SHP77 treated with DMSO at 0.1 percent for 48 hours (cell line): ENCODE measurements around the gene KNG1.
"Not testable (repeated sequence)": the region's sequence is repeated elsewhere in the genome, so short reads cannot be mapped to it uniquely, and the experiment has no call there.

ENCODE experiments used
- DNase-seq: peaks from one replicate; lab custom pipeline; 2025; lab: John Stamatoyannopoulos, UW

Gene KNG1

DNA sequence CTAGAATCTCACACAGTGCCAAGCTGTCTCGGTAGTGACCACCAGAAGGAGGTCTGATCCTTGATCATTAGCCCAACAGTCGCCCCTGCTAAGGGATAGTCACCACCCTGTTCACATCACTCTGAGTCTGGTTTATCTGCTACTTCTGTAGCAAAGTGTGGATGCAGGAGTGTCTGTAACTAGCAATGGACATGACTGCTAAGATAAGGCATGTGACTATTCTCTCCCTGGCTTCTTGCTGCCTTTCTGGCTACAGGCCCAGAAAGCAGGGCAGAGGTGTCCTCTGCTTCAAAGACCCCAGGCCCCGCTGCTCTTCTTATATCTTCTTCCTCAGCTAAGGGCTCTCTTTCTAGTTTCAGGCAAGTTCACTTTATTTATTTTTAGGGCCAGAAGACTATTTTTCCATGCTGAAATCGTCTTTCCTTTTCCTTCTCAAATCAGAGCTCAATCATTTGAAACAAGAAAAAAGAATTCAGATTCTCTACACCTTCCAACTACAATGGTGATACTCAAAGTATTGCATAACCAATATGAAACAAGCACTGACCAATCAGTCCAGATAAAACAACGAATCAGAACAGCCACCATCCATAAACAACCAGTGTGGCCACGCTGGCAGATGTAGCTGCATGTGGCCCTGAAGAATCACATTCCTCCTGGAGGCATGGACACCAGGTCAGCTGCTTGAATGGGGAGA, 8.0 kb upstream of the KNG1 start:
- no peak for DNase-seq

DNA sequence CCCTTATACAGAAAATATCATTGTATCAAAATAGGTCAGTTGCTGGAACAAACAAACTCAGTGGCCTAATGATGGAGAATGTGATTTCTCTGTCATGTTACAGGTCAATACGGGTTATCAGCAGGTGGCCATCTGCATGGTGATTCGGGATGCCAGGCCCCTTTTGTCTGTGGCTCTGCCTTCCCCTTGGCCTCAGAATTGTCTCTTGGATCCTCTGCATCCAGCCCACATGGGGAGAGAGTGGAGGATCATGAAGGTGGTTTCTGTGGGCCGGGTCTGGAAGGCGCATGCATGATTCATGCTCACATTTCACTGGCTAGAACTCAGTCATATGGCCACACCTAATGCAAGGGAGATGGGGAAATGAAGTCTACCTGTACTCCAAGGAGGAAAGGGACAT, 6.5 kb upstream of the KNG1 start:
- not testable (repeated sequence) for DNase-seq

DNA sequence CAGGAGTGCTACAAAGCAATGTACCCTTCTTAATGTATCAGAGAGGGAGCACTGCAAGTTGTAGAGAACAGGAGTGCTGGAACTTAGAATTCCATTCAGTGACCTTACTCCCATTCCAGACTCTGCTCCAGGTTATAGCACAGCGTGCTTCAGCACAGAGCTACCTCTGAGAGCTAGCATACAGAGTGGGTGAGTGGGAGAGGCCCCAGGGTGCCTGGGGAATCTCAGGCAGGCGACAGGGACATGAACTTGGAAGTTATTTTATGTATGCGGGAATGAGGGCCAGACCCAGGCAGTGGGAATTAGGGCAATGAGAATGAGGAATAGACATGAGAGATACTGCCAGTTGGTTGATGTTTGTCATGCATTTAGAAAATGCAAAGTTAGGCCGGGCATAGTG, 3.7 kb upstream of the KNG1 start:
- DNase-seq = no peak

- no peak for DNase-seq
Measured at GRCh38 chr3:186719945-186720739, 3.0 kb downstream of the KNG1 start.

GRCh38 chr3:186722457-186722856, 5.3 kb downstream of the KNG1 start:
- DNase-seq = no peak

DNA sequence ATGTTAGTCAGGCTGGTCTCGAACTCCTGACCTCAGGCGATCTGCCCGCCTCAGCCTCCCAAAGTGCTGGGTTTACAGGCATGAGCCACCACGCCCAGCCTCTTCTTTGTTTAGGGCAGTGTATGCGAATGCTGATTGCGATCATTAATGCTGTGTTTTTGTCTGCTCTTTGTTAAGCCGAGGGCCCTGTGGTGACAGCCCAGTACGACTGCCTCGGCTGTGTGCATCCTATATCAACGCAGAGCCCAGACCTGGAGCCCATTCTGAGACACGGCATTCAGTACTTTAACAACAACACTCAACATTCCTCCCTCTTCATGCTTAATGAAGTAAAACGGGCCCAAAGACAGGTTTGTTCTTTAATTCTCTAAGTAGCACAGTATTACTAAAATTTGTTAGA, 7.8 kb downstream of the KNG1 start:
- no peak for DNase-seq

- DNase-seq = no peak
Measured at GRCh38 chr3:186732169-186732766, 15.1 kb downstream of the KNG1 start.

DNA sequence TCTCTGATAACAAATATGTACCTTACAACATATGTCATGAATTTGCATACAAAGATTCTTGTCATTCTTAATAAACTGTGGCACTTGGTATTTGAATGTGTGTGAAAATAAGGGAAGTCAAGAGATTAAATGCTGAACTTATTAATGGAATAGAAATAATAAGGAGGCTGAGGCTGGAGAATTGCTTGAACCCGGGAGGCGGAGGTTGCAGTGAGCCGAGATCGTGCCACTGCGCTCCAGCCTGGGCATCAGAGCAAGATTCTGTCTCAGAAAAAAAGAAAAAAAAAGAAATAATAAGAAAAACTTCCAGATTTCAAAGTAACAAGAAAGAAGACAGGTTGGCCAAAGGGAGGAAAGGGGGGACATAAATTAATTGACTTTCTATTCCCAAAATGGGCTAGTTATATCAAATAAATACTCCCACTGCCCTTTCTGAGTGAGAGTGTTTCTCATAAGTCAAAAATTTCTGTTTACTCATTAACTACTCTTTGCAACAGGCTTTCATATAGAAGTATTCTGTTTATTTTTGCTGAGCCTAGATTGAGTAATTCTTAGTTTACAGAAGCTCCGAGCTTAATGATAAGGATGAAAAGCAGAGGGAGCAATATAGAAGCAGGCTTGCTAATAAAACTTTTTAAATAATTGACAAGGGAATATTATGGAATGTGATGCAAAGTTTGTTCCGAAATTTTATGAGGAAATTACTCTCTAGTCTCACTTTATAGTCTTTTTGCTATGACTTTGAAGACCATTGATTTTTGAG, 25.6 kb downstream of the KNG1 start:
- no peak for DNase-seq

GRCh38 chr3:186743666-186744065, 26.5 kb downstream of the KNG1 start:
- DNase-seq = no peak

GRCh38 chr3:186746008-186746407, 28.8 kb downstream of the KNG1 start:
- no peak for DNase-seq

DNA sequence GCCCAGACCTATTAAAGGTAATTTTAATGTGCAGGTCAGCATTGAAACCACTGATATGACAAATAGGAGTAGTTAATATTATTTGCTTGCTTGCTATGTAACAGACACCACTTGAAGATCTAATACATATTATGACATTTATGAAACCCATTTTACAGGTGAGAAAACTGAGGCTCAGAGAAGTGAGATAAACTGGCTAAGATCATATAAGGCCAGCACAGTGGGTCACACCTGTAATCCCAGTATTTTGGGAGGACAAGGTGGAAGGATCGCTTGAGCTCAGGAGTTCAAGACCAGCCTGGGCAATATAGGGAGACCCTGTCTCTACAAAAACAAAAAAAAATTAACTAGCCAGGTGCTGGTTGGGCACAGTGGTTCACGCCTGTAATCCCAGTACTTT, 33.2 kb downstream of the KNG1 start:
- DNase-seq = no peak

- DNase-seq = no peak
Measured at GRCh38 chr3:186751480-186751879, 34.3 kb downstream of the KNG1 start.

- DNase-seq = no peak
Measured at GRCh38 chr3:186754006-186754405, 36.8 kb downstream of the KNG1 start.

DNA sequence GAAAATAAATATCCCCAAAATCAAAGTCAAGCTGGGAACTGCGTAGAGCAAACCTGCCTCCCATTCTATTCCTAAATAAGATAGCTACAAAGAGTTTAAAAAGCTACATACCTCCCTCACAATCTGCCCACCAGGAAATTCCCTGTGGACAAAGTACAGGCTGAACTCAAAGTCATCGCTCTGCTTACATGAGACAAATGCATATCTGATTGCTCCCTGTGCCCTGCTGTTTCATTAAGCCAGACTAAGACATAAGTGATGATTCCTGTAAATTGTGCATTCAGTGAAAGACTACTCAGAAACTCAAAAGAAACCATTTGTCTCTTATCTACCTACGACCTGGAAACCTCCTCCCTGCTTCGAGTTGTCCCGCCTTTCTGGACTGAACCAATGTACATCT, 37.7 kb downstream of the KNG1 start:
- DNase-seq = no peak

DNA sequence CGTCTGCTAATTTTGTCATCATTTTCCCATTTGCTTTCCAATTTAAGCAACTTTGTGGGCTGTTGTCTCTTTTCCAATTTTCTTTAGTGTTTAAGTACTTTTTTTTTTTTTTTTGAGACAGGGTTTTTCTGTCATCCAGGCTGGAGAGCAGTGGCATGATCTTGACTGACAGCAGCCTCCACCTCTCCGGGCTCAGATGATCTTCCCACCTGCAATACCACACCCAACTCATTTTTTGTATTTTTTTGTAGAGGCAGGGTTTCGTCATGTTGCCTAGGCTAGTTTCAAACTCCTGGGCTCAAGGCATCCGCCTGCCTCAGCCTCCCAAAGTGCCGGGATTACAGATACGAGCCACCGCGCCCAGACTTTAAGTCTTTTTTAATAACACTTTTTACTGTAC, 40.1 kb downstream of the KNG1 start:
- DNase-seq = no peak

DNA sequence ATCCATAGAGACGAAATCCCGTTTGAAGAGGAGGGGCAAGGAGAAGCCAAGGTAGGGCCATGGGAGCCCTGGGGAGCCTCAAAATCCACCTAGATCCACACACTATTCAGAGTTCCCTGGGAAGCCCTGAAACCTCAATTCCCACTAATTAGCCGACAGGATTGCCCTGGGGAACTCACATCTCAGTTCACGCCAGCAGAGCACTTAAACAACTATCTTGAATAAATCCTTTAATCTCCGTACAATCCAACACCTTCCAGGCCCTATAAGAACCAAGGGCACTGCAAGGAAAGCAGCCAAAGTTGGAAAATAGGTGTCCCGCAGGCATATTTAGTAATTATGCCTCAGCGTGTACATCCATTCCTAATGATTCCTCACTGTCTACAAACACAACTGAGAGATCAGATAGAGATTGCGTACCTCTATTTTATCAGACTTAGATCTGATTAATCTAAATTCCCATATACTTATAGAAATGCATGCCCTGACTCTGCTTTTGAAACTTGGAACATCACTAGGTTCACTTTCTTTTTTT, 40.6 kb downstream of the KNG1 start:
- no peak for DNase-seq

GRCh38 chr3:186759231-186759930, 42.2 kb downstream of the KNG1 start:
- no peak for DNase-seq

GRCh38 chr3:186760141-186760833, 43.1 kb downstream of the KNG1 start:
- DNase-seq = no peak

DNA sequence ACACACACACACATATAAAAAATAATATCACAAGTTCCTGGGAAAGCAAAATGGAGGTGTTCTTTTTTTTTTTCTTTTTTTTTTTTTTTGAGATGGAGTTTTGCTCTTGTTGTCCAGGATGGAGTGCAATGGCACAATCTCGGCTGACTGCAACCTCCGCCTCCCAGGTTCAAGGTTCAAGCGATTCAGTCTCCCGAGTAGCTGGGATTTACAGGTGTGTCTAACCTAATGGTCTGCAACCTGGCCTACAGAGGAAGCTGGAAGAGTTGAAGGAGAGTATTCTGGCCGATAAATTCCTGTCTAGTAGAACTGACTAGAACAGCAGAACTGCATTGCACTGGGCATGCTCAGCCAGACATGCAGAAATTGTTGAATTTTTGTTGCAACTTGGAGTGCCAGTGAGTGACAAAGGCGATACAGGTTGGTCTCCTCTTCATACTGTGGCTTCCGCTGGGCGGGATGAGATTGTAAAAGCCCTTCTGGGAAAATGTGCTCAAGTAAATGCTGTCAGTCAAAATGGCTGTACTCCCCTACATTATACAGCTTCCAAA, 43.8 kb downstream of the KNG1 start:
- DNase-seq = no peak

DNA sequence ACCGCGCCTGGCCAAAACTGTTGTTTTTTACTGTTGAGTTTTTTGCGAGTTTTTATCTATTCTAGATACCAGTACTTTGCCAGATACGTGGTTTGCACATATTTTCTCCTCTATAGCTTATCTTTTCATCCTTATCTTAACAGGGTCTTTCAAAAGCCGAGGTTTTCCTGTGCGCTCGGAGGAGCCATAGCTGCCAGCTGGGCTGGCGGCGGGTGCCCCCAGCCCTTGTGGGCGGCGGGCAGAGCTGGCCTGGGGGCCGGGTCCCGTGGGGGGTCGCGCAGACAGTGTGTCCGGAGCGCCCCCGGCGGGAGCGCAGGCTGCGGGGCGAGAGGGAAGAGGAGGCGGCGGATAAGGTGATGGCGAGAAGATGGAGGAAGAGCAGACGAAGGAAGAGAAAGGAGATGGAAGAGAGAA, 55.1 kb downstream of the KNG1 start:
- no peak for DNase-seq
